ENCODE results near the gene TMEM158.

Gene TMEM158

DNA sequence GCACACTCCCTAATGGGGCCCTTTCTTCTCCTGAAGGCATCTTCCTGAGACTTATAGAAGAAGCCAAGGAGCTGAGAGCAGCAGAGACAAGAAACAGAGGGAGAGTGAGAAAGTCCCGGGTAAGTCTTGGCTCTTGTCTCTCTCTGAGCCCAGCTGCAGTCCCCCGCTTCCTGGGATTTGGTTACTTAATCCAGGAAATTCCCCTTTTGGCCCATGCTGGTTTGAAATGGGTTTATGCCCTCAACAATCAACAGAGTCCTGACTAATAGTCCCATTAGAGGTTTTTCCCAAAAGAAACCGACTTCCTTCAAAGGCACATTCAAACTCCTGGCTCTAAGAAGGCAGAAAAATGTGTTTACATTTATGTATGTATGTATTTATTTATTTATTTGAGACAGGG lies 22.0 kb downstream of the TMEM158 start:
- Histone ChIP-seq H2AFZ (ENCODE audit: low read length) (no peak overlapping the region), H3K4me1 (ENCODE audit: low read length) (0 out of 2 replicates have a peak, but pooled peaks cover 4% of the 10 kb centered on the region), H3K27ac (ENCODE audit: low read length) (no peak overlapping the region), H3K9ac (ENCODE audit: low read length) (no peak overlapping the region), H3K9me3 (replicated peaks; ENCODE audit: insufficient read depth, low read length) (no peaks in the 10 kb centered on the region), H3K27me3 (replicated peaks; ENCODE audit: insufficient read depth, low read length) (no peaks in the 10 kb centered on the region), H3F3A (ENCODE audit: insufficient read depth, low read length) (no peaks in the 10 kb centered on the region), H3K79me2 (ENCODE audit: low read length) (no peaks in the 10 kb centered on the region), H3K9me2 (replicated peaks; ENCODE audit: insufficient read depth, low read length) (no peaks in the 10 kb centered on the region), H4K20me1 (ENCODE audit: insufficient read depth, low read length) (no peaks in the 10 kb centered on the region), H3K36me3 (replicated peaks; ENCODE audit: insufficient read depth, low read length) (no peaks in the 10 kb centered on the region), H3K4me3 (ENCODE audit: low read length) (no peak overlapping the region), H3K4me2 (ENCODE audit: low read depth, low read length) (no peak overlapping the region)
- no peak for DNase-seq
- TF ChIP-seq EZH2 (optimal IDR thresholded peaks at IDR 0.05; ENCODE audit: low read depth, low read length) (no peak), EZH2phosphoT487 (IDR thresholded peaks at IDR 0.05; ENCODE audit: low read length) (no peak)
- TF ChIP-seq, protein P1, sequence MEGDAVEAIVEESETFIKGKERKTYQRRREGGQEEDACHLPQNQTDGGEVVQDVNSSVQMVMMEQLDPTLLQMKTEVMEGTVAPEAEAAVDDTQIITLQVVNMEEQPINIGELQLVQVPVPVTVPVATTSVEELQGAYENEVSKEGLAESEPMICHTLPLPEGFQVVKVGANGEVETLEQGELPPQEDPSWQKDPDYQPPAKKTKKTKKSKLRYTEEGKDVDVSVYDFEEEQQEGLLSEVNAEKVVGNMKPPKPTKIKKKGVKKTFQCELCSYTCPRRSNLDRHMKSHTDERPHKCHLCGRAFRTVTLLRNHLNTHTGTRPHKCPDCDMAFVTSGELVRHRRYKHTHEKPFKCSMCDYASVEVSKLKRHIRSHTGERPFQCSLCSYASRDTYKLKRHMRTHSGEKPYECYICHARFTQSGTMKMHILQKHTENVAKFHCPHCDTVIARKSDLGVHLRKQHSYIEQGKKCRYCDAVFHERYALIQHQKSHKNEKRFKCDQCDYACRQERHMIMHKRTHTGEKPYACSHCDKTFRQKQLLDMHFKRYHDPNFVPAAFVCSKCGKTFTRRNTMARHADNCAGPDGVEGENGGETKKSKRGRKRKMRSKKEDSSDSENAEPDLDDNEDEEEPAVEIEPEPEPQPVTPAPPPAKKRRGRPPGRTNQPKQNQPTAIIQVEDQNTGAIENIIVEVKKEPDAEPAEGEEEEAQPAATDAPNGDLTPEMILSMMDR (IDR thresholded peaks at IDR 0.05; ENCODE audit: low read length): no peak

DNA sequence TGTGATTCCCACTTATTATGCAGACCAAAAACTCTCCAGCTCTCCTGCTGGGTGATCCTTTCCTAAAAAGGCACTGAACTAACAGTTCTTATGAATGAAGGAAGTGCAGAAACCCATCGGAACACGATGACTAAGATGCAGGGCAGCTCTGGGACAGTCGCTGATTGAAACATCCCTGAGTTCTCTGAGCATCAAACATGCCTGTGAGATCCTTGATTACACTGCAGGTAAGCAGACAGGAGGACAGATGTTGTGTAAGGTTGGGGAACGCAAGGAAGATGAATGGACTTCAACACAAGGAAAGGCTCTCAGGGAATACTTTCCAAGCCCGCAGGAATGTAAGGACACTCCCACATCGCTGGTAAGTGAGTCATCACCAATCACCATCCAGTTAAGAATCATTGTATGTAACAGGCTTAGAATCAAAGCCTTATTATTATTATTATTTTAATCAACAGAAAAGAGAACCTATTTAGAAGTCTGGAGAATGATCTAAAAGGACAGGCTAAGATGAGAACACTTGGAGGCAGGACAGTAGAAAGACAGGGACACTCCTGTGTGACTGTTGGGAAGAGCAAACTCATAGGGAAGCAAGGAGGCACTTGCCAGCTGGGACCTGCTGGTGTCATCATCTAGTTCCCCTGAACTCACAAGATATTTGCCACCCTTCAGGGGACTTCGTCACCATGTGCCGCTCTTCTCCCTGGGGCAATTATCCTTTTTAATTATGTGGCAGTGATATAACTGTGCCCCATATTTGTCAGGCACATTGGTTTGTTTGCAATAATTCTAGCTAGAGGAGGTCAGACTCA lies 26.0 kb downstream of the TMEM158 start:
- H3K27me3 ChIP-seq (replicated peaks; ENCODE audit: insufficient read depth, low read length): no peaks in the 10 kb centered on the region
- H3K27ac ChIP-seq (ENCODE audit: low read length): no peak overlapping the region
- H3K9me2 ChIP-seq (replicated peaks; ENCODE audit: insufficient read depth, low read length): no peaks in the 10 kb centered on the region
- no peak overlapping the region for H2AFZ ChIP-seq (ENCODE audit: low read length)
- no peak for DNase-seq
- H3K9me3 ChIP-seq (replicated peaks; ENCODE audit: insufficient read depth, low read length): no peaks in the 10 kb centered on the region
- H3K4me1 ChIP-seq (ENCODE audit: low read length): peaks cover 13% of the 10 kb centered on the region
- no peaks in the 10 kb centered on the region for H3K36me3 ChIP-seq (replicated peaks; ENCODE audit: insufficient read depth, low read length)
- H3K79me2 ChIP-seq (ENCODE audit: low read length): no peaks in the 10 kb centered on the region
- no peak overlapping the region for H3K4me3 ChIP-seq (ENCODE audit: low read length)
- H3K9ac ChIP-seq (ENCODE audit: low read length): no peak overlapping the region
- TF ChIP-seq EZH2 (optimal IDR thresholded peaks at IDR 0.05; ENCODE audit: low read depth, low read length) (no peak), EZH2phosphoT487 (IDR thresholded peaks at IDR 0.05; ENCODE audit: low read length) (no peak)
- TF ChIP-seq, protein P1 (IDR thresholded peaks at IDR 0.05; ENCODE audit: low read length): no peak
- H3F3A ChIP-seq (ENCODE audit: insufficient read depth, low read length): no peaks in the 10 kb centered on the region
- no peak overlapping the region for H3K4me2 ChIP-seq (ENCODE audit: low read depth, low read length)
- H4K20me1 ChIP-seq (ENCODE audit: insufficient read depth, low read length): no peaks in the 10 kb centered on the region

DNA sequence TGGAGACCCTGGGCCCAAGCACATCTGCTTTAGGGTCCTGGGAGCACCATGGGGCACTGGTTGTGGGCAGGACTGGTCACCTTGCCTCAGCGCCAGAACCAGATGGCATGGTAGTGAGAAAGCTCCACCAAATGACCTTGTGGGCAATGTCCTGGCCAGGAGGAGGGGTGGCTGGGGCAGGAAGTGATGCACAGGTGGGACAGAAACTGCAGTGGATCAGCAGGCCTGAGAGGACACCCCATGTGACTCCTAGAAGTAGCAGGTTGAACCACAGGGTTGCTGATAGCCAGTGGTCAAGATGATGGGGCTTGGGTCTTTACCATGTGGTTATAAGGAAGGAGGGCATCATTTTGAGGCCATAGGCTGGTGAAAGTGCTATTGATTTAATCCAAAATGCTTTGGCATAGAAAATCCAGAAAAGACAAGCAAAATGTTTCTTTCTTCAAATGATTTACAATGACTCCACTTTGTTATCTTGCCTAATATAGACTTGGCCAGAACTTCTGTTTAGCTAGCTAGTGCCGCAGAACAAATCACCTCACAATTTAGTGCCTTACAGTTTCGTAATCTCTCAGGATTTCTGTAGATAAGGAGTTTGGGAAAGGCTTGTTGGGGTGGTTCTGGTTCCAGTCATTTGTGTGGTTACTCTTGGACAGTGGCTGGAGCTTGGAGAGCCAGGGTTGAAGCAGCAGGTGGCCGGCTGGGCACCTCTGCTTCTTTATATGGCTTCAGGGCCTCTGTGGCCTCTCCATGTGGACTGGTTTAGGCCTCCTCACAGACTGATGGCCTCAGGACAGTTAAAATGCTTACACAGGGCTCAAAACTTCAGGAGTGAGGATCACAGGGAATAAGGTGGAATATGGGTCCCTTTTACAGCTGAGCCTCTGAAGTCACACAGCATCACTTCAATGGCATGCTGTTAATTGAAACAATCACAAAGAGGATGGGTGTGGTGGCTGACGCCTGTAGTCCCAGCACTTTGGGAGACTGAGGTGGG lies 27.5 kb downstream of the TMEM158 start:
- DNase-seq: peak; percentile 43
- H3K9me3 ChIP-seq (replicated peaks; ENCODE audit: insufficient read depth, low read length): no peaks in the 10 kb centered on the region

More for the DNA sequence above, 27.5 kb downstream of the TMEM158 start:
- H3K9ac ChIP-seq (ENCODE audit: low read length): no peak overlapping the region
- H3K4me2 ChIP-seq (ENCODE audit: low read depth, low read length): no peak overlapping the region
- H3F3A ChIP-seq (ENCODE audit: insufficient read depth, low read length): no peaks in the 10 kb centered on the region
- H3K79me2 ChIP-seq (ENCODE audit: low read length): no peaks in the 10 kb centered on the region
- no peaks in the 10 kb centered on the region for H3K36me3 ChIP-seq (replicated peaks; ENCODE audit: insufficient read depth, low read length)
- TF ChIP-seq EZH2 (optimal IDR thresholded peaks at IDR 0.05; ENCODE audit: low read depth, low read length): no peak
- TF ChIP-seq EZH2phosphoT487 (IDR thresholded peaks at IDR 0.05; ENCODE audit: low read length): no peak
- TF ChIP-seq, protein P1 (IDR thresholded peaks at IDR 0.05; ENCODE audit: low read length): no peak
- peaks cover 12% of the 10 kb centered on the region for H3K4me1 ChIP-seq (ENCODE audit: low read length)
- no peaks in the 10 kb centered on the region for H4K20me1 ChIP-seq (ENCODE audit: insufficient read depth, low read length)
- no peak overlapping the region for H3K4me3 ChIP-seq (ENCODE audit: low read length)
- H3K27me3 ChIP-seq (replicated peaks; ENCODE audit: insufficient read depth, low read length): no peaks in the 10 kb centered on the region
- 0 out of 2 replicates have a peak overlapping the region, but pooled peaks have one; percentile 5 for H3K27ac ChIP-seq (ENCODE audit: low read length)
- H3K9me2 ChIP-seq (replicated peaks; ENCODE audit: insufficient read depth, low read length): no peaks in the 10 kb centered on the region
- H2AFZ ChIP-seq (ENCODE audit: low read length): peak overlapping the region; percentile 31
